ENCODE measurements around the gene FSCN2.

The FSCN2 gene

GRCh38 chr17:81527591-81528383 lies at the start of gene FSCN2:
Gene FSCN2 (plus strand): TSS chr17:81528377. CDS start chr17:81528532, 155 bp downstream.
- no peak for DNase-seq

- peak; percentile 38 for DNase-seq
These were observed 48.8 kb upstream of the FSCN2 start for GRCh38 chr17:81479175-81480071.

GRCh38 chr17:81480140-81481072 lies 47.8 kb upstream of the FSCN2 start:
- DNase-seq, result peak; percentile 89

GRCh38 chr17:81481073-81481799 lies 46.9 kb upstream of the FSCN2 start:
- peak; percentile 83 for DNase-seq

- DNase-seq, result no peak
These were observed 46.2 kb upstream of the FSCN2 start for GRCh38 chr17:81481815-81482505.

GRCh38 chr17:81482673-81483072 lies 45.5 kb upstream of the FSCN2 start:
- no peak for DNase-seq

GRCh38 chr17:81483085-81483861 lies 44.9 kb upstream of the FSCN2 start:
- DNase-seq, result no peak

- DNase-seq, result no peak
These were observed 44.3 kb upstream of the FSCN2 start for GRCh38 chr17:81483862-81484194.

GRCh38 chr17:81484195-81484979 lies 43.8 kb upstream of the FSCN2 start:
- DNase-seq, result peak; percentile 77

- DNase-seq, result no peak
These were observed 41.9 kb upstream of the FSCN2 start for GRCh38 chr17:81486199-81486810.

- no peak for DNase-seq
These were observed 41.1 kb upstream of the FSCN2 start for GRCh38 chr17:81487089-81487486.

- peak; percentile 81 for DNase-seq
These were observed 40.5 kb upstream of the FSCN2 start for GRCh38 chr17:81487487-81488275.

GRCh38 chr17:81488276-81488860 lies 39.8 kb upstream of the FSCN2 start:
- DNase-seq, result no peak

- DNase-seq, result no peak
These were observed 38.9 kb upstream of the FSCN2 start for GRCh38 chr17:81489012-81489997.

GRCh38 chr17:81489998-81490992 lies 37.9 kb upstream of the FSCN2 start:
- DNase-seq, result no peak

GRCh38 chr17:81491181-81491581 lies 37.0 kb upstream of the FSCN2 start:
- no peak for DNase-seq
